Stomach (tissue), 9 donors: ENCODE measurements around the gene ATP6AP1. TPM values are rescaled to one million over a fixed set of nuclear protein-coding genes. Genes with fewer than 3 reads are reported as not detected.

Experiments
- DNase-seq, 2 donors: peaks; one replicate each; pipeline versions ENCODE4 v3.0.0 to v3.0.0-alpha.2; 2013 to 2019
- H3K27ac ChIP-seq, 5 donors: fragments of 200-600 bp in 4 of 5; sonication (generic) in 4 of 5; one replicate each; pipeline ENCODE4 v1.5.1; 2013 to 2019; ENCODE audit warnings: mild to moderate bottlenecking in 1 of 5, moderate library complexity in 1 of 5
- H3K27me3 ChIP-seq, 3 donors: fragments of 200-600 bp; sonication (generic); one replicate each; pipeline ENCODE4 v1.5.1; 2017 to 2019; ENCODE audit warnings: mixed run types in 1 of 3
- H3K36me3 ChIP-seq, 4 donors: fragments of 200-600 bp; sonication (generic); 1 replicate in 3 of 4; 2 replicates in 1 of 4; pipeline ENCODE4 v1.5.1; 2016 to 2019
- H3K4me1 ChIP-seq, 4 donors: fragments of 200-600 bp; sonication (generic); one replicate each; pipeline ENCODE4 v1.5.1; 2016 to 2019
- H3K4me3 ChIP-seq, 4 donors: fragments of 200-600 bp; sonication (generic) in 3 of 4; one replicate each; pipeline ENCODE4 v1.5.1; 2016 to 2019; ENCODE audit warnings: mild to moderate bottlenecking in 1 of 4
- H3K9me3 ChIP-seq, 4 donors: fragments of 200-600 bp; sonication (generic); one replicate each; pipeline ENCODE4 v1.5.1; 2016 to 2019
- EP300 ChIP-seq: sonication (generic); formaldehyde crosslinking; IDR thresholded peaks from one replicate; pipeline ENCODE4 v1.6.1; 2017; ENCODE audit warnings: antibody characterized with exemption
- POLR2A ChIP-seq, 4 donors: fragments of 450-650 bp; IDR thresholded peaks; one replicate each; pipeline ENCODE4 v1.6.1; 2016; ENCODE audit warnings: antibody characterized with exemption in 4 of 4, control low read depth in 2 of 4, mild to moderate bottlenecking in 1 of 4, moderate library complexity in 1 of 4
- POLR2AphosphoS5 ChIP-seq, 3 donors: sonication (generic); formaldehyde crosslinking; IDR thresholded peaks; one replicate each; pipeline ENCODE4 v1.6.1; 2016; ENCODE audit warnings: antibody characterized with exemption in 3 of 3
- WGBS, 5 donors: extraction: QIAGEN DNeasy Blood & Tissue Kit in 3 of 5; methylation state at CpG; one replicate each; pipeline versions ENCODE4 v1.1.5 to v1.1.7; 2013 to 2018; 5-methylcytosine and 5-hydroxymethylcytosine counted together
- intact Hi-C: fragments of 100-400 bp; cut with DNase I; formaldehyde crosslinking; loops from one replicate; pipeline ENCODE4 v1.15.1; 2023; ENCODE audit warnings: low total_unique reads
- polyA plus RNA-seq, 3 donors: library from polyadenylated mRNA; stranded (reverse); fragments of 200-250 nt; gene quantifications; one replicate each; pipeline ENCODE4 v1.2.3, GENCODE V29; 2013
- total RNA-seq, 5 donors: library from RNA; depleted of rRNA; stranded (reverse); fragments of >200 nt; gene quantifications; one replicate each; pipeline versions ENCODE4 v1.1.0 to v1.2.3, GENCODE V29; 2014 to 2016
- TF ChIP-seq, protein P1 (sequence below), 7 experiments: fragments of 450-650 bp in 4 of 7; fragments of 200-600 bp in 3 of 7; sonication (generic) in 3 of 7; IDR thresholded peaks; one replicate each; pipeline ENCODE4 v1.5.1; 2016 to 2019; ENCODE audit warnings: antibody characterized with exemption in 7 of 7, control low read depth in 2 of 7, mild to moderate bottlenecking in 1 of 7
- donor health status: healthy with polysubstance abuse.
- donor health status: Bipolar disorder and iron deficiency.
- donor health status: healthy.

ATP6AP1 gene
- total and polyA plus RNA-seq, 8 donors, result 13.4 to 69.3 (median 30.8) TPM

DNA sequence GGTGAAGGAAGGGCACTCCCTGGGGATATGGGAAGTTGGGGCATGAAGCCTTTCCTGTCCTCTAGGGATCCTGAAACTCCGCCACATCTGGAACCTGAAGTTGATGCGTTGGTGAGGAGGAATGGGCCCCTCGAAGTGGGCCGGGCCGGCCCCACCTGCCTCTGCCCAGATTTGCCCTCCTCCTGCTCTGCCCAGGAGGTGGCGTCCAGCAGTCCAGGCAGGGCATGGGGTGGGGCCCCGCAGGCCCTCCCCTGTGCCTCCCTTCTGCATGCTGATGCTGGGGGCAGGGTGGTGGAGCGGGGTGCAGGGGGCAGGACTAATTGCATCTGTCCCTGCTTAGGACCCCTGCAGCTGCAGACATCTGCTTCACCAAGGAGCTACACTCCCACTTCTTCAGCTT, 15.3 kb upstream of the ATP6AP1 start:
- Histone ChIP-seq H3K4me1 (peaks cover 0 to 35% (median 12%) of the 10 kb centered on the region in 4 donors), H3K9me3 (no peaks in the 10 kb centered on the region), H3K4me3 (no peak overlapping the region), H3K27me3 (peaks cover 0 to 9% (median 0%) of the 10 kb centered on the region in 3 donors), H3K36me3 (peaks cover 0 to 5% (median 4%) of the 10 kb centered on the region in 4 donors), H3K27ac (peak overlapping the region in 2 of 5 donors; percentile 96 to 98)
- DNase-seq, result no peak
- TF ChIP-seq POLR2A (IDR thresholded peaks at IDR 0.05) (no peak), POLR2AphosphoS5 (IDR thresholded peaks at IDR 0.05) (no peak), EP300 (no peak)
- TF ChIP-seq, protein P1, sequence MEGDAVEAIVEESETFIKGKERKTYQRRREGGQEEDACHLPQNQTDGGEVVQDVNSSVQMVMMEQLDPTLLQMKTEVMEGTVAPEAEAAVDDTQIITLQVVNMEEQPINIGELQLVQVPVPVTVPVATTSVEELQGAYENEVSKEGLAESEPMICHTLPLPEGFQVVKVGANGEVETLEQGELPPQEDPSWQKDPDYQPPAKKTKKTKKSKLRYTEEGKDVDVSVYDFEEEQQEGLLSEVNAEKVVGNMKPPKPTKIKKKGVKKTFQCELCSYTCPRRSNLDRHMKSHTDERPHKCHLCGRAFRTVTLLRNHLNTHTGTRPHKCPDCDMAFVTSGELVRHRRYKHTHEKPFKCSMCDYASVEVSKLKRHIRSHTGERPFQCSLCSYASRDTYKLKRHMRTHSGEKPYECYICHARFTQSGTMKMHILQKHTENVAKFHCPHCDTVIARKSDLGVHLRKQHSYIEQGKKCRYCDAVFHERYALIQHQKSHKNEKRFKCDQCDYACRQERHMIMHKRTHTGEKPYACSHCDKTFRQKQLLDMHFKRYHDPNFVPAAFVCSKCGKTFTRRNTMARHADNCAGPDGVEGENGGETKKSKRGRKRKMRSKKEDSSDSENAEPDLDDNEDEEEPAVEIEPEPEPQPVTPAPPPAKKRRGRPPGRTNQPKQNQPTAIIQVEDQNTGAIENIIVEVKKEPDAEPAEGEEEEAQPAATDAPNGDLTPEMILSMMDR (IDR thresholded peaks at IDR 0.05), result no peak
- intact Hi-C loops, result no loop called here
- 55 to 67% (median 59%) methylated on average over 5 to 8 of the region's 8 CpGs; no CpG with 5 or more reads in 1 of the 5 donors for WGBS, 5 donors

DNA sequence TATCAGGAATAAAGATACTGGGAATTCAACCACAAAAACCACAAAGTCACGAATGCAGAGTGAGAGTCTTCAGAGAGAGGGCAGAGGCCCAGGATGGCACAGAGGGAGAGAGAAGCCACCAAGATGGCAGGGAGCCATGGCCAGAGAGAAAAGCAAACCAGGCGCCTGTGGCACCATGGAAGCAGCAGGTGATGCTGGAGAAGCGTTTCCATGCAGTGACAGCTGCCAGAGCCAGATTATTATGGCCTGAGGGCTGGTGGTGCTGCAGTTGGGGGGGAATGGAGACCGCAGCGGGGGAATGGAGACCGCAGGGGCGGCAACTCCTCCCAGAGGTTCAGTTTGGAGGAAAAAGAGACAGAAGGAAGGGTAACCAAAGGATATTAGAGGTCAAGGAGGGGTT, 11.3 kb upstream of the ATP6AP1 start:
- Histone ChIP-seq H3K9me3 (no peaks in the 10 kb centered on the region), H3K27me3 (peaks cover 0 to 9% (median 0%) of the 10 kb centered on the region in 3 donors), H3K4me1 (peaks cover 0 to 11% (median 9%) of the 10 kb centered on the region in 4 donors), H3K36me3 (peaks cover 0 to 17% (median 15%) of the 10 kb centered on the region in 4 donors), H3K27ac (no peak overlapping the region), H3K4me3 (no peak overlapping the region)
- intact Hi-C loops, result no loop called here
- no peak for DNase-seq
- TF ChIP-seq POLR2A (IDR thresholded peaks at IDR 0.05), result no peak
- TF ChIP-seq, protein P1 (IDR thresholded peaks at IDR 0.05), result no peak
- WGBS, 5 donors, result 65 to 87% (median 79%) methylated on average over 5 to 7 of the region's 7 CpGs

DNA sequence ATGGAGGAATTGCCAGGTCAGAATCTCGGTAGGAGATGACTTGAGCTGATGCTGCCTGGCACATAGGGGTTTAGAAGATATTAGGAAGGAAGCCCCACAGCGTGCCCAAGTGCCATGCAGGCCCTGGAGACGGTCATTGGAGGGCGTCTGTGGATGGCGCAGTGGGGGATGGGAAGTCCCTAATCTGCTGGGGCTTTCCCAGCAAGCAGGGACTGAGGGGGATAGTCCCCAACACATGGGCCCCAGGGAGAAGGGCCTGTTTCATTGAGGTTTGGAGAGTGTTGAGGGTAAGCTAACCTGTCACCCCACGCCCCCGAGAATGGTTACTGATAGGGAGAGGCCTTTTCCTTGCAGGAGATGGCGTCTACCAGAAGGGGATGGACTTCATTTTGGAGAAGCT, 9.3 kb upstream of the ATP6AP1 start:
- H3K36me3 ChIP-seq, result peaks cover 0 to 17% (median 12%) of the 10 kb centered on the region in 4 donors
- no peaks in the 10 kb centered on the region for H3K27me3 ChIP-seq
- DNase-seq, result no peak
- intact Hi-C loops, result no loop called here
- 81 to 89% (median 88%) methylated on average over 8 of the region's 8 CpGs for WGBS, 5 donors
- H3K27ac ChIP-seq, result no peak overlapping the region
- TF ChIP-seq POLR2A (IDR thresholded peaks at IDR 0.05) (no peak), POLR2AphosphoS5 (IDR thresholded peaks at IDR 0.05) (no peak), EP300 (no peak)
- TF ChIP-seq, protein P1 (IDR thresholded peaks at IDR 0.05), result no peak
- no peak overlapping the region for H3K4me3 ChIP-seq
- H3K4me1 ChIP-seq, result no peaks in the 10 kb centered on the region
- H3K9me3 ChIP-seq, result no peaks in the 10 kb centered on the region

DNA sequence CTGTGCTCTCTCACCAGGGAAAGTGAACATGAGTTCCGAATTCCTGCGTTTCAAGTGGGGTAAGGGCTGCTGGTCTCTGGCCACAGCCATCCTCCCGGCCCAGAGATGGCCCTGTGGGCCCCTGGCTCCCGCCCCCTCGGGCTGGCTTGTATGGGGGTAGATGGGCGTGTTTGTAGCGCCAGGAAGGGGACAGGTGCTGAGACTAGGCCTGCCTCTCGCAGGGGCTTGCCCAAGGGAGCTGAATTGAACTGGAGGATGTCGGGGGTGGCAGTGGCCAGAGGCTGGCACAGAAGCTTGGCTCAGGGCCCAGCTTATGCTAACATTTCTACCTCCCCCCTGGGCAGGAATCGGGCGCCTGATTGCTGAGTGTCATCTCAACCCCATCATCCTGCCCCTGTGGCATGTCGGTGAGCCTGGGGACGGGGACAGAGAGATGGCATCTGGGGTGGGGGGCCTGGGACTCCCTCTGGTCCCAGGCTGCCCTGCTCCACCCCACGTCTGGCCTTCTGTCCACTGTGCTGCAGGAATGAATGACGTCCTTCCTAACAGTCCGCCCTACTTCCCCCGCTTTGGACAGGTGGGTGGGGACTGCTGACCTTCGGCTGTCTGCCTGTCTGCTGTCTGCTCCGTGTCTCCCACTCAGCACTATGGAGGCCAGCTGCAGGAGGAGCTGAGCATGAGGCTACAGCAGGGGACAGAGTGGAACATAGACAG, 8.6 kb upstream of the ATP6AP1 start:
- H3K4me1 ChIP-seq, result no peaks in the 10 kb centered on the region
- H3K9me3 ChIP-seq, result no peaks in the 10 kb centered on the region
- H3K36me3 ChIP-seq, result peaks cover 0 to 17% (median 12%) of the 10 kb centered on the region in 4 donors
- H3K4me3 ChIP-seq, result no peak overlapping the region
- TF ChIP-seq POLR2AphosphoS5 (IDR thresholded peaks at IDR 0.05) (no peak), EP300 (no peak), POLR2A (IDR thresholded peaks at IDR 0.05) (no peak)
- TF ChIP-seq, protein P1 (IDR thresholded peaks at IDR 0.05), result no peak
- DNase-seq, result no peak
- WGBS, 5 donors, result 70 to 76% (median 75%) methylated on average over 18 to 19 of the region's 19 CpGs; no CpG with 5 or more reads in 1 of the 5 donors
- no peaks in the 10 kb centered on the region for H3K27me3 ChIP-seq
- H3K27ac ChIP-seq, result no peak overlapping the region
- intact Hi-C loops, result no loop called here
